Fibroblast of lung (primary cell): ENCODE data around the gene ABLIM3. TPM values are rescaled to one million over a fixed set of nuclear protein-coding genes. Genes with fewer than 3 reads are reported as not detected.
A peak's percentile ranks its signal among the peaks of the same experiment; 100 is the strongest.

Experiments
- DNase-seq, 2 donors: peaks; one replicate each; pipeline versions ENCODE4 v3.0.0 to v3.0.0-alpha.2; 2010; ENCODE audit warnings: low read depth in 2 of 2
- H2AFZ ChIP-seq: 2 replicates; pipeline ENCODE4 v1.5.1; 2012; ENCODE audit warnings: low read length, control low read depth, inconsistent platforms
- H3K27ac ChIP-seq: 2 replicates; pipeline ENCODE4 v1.5.1; 2011; ENCODE audit warnings: low read length, control low read depth; ENCODE audit not compliant: insufficient read depth
- H3K27me3 ChIP-seq: 2 replicates; pipeline ENCODE4 v1.5.1; 2011; ENCODE audit warnings: mild to moderate bottlenecking, low read length; ENCODE audit not compliant: control insufficient read depth, insufficient read depth
- H3K36me3 ChIP-seq: 2 replicates; pipeline ENCODE4 v1.5.1; 2011; ENCODE audit warnings: low read length; ENCODE audit not compliant: control insufficient read depth, insufficient read depth
- H3K4me1 ChIP-seq: 2 replicates; pipeline ENCODE4 v1.5.1; 2011; ENCODE audit warnings: low read length; ENCODE audit not compliant: control insufficient read depth, insufficient read depth; ENCODE audit errors: extremely low read depth
- H3K4me2 ChIP-seq: 2 replicates; pipeline ENCODE4 v1.5.1; 2011; ENCODE audit warnings: low read length, control low read depth; ENCODE audit not compliant: insufficient read depth; ENCODE audit errors: extremely low read depth
- H3K4me3 ChIP-seq, 4 experiments: fragments of 200-600 bp in 1 of 4; sonication (generic) in 1 of 4; replicated peaks in 1 of 4; 2 replicates each; pipeline ENCODE4 v1.5.1; 2011 to 2016; ENCODE audit warnings: low read length in 4 of 4, low read depth in 3 of 4, mild to moderate bottlenecking in 3 of 4, control low read depth in 2 of 4, inconsistent platforms in 1 of 4, mixed read lengths in 1 of 4; ENCODE audit not compliant: insufficient read depth in 1 of 4; ENCODE audit errors: control extremely low read depth in 1 of 4
- H3K79me2 ChIP-seq: 2 replicates; pipeline ENCODE4 v1.5.1; 2012; ENCODE audit warnings: mild to moderate bottlenecking, low read length, inconsistent platforms; ENCODE audit not compliant: control insufficient read depth, insufficient read depth
- H3K9ac ChIP-seq: 2 replicates; pipeline ENCODE4 v1.5.1; 2011; ENCODE audit warnings: mild to moderate bottlenecking, low read length, control low read depth; ENCODE audit not compliant: insufficient read depth
- H3K9me3 ChIP-seq: 2 replicates; pipeline ENCODE4 v1.5.1; 2012; ENCODE audit warnings: low read depth, low read length; ENCODE audit not compliant: control insufficient read depth, insufficient read depth
- H4K20me1 ChIP-seq: 2 replicates; pipeline ENCODE4 v1.5.1; 2011; ENCODE audit warnings: low read length; ENCODE audit not compliant: control insufficient read depth, insufficient read depth; ENCODE audit errors: extremely low read depth
- CTCF ChIP-seq, 2 donors: IDR thresholded peaks in 1 of 2; conservative IDR thresholded peaks in 1 of 2; 1 replicate in 1 of 2; 2 replicates in 1 of 2; pipeline ENCODE4 v1.5.1; 2011 to 2012; ENCODE audit warnings: low read length in 2 of 2, control low read depth in 1 of 2, inconsistent platforms in 1 of 2, low read depth in 1 of 2, mild to moderate bottlenecking in 1 of 2
- EZH2 ChIP-seq: IDR thresholded peaks from 2 replicates; pipeline ENCODE4 v1.5.1; 2012; ENCODE audit warnings: low read length, control low read depth, mild to moderate bottlenecking; ENCODE audit errors: missing control alignments
- polyA plus RNA-seq, 2 donors: library from polyadenylated mRNA; depleted of rRNA in 1 of 2; stranded (reverse) in 1 of 2; unstranded in 1 of 2; fragments of >200 nt; gene quantifications; 2 replicates each; pipeline ENCODE4 v1.2.1, GENCODE V29; 2011 to 2012; ENCODE audit warnings: missing spikeins in 1 of 2
- total RNA-seq: library from RNA; depleted of rRNA; stranded (reverse); fragments of >200 nt; gene quantifications from 2 replicates; pipeline ENCODE4 v1.2.1, GENCODE V29; 2014

The ABLIM3 gene
- total and polyA plus RNA-seq, 2 donors (not counting 1 experiment from before 2014, with no cell fraction given), result 48.1 to 49.9 TPM

- Histone ChIP-seq H4K20me1 (no peaks in the 10 kb centered on the region), H3K36me3 (no peaks in the 10 kb centered on the region), H2AFZ (no peak overlapping the region), H3K9me3 (no peaks in the 10 kb centered on the region), H3K9ac (no peak overlapping the region), H3K4me1 (peaks cover under 1% of the 10 kb centered on the region), H3K27me3 (no peaks in the 10 kb centered on the region), H3K4me3 (peak overlapping the region; percentile 22 to 99 (median 50)), H3K4me2 (peak overlapping the region; percentile 44), H3K79me2 (peaks cover 74% of the 10 kb centered on the region), H3K27ac (peak overlapping the region; percentile 88)
- no peak for DNase-seq
- no peak for TF ChIP-seq CTCF (conservative IDR thresholded peaks at IDR 0.05 in 1 of 2, IDR thresholded peaks at IDR 0.05 in 1 of 2; ENCODE audit: low read depth in 1 of 2, low read length in 2 of 2)
- no peak for TF ChIP-seq EZH2
Observed at GRCh38 chr5:149144637-149145036, 3.3 kb downstream of the ABLIM3 start.

GRCh38 chr5:149145138-149145537 lies 3.8 kb downstream of the ABLIM3 start:
- Histone ChIP-seq H3K4me3 (peak overlapping the region in 2 of 4 experiments; percentile 77 to 99), H3K9ac (no peak overlapping the region), H3K27me3 (no peaks in the 10 kb centered on the region), H3K36me3 (no peaks in the 10 kb centered on the region), H3K9me3 (no peaks in the 10 kb centered on the region), H3K79me2 (peaks cover 79% of the 10 kb centered on the region), H2AFZ (no peak overlapping the region), H3K4me2 (no peak overlapping the region), H4K20me1 (no peaks in the 10 kb centered on the region), H3K27ac (no peak overlapping the region), H3K4me1 (peaks cover 5% of the 10 kb centered on the region)
- TF ChIP-seq EZH2 (no peak), CTCF (conservative IDR thresholded peaks at IDR 0.05 in 1 of 2, IDR thresholded peaks at IDR 0.05 in 1 of 2; ENCODE audit: low read depth in 1 of 2, low read length in 2 of 2) (no peak)
- no peak for DNase-seq

- Histone ChIP-seq H3K79me2 (peaks cover 93% of the 10 kb centered on the region), H3K27ac (no peak overlapping the region)
Observed at GRCh38 chr5:149147676-149148075, 6.4 kb downstream of the ABLIM3 start.

More at GRCh38 chr5:149147676-149148075, 6.4 kb downstream of the ABLIM3 start:
- Histone ChIP-seq H3K9me3 (no peaks in the 10 kb centered on the region), H3K4me2 (no peak overlapping the region), H3K27me3 (no peaks in the 10 kb centered on the region), H3K4me1 (peaks cover 19% of the 10 kb centered on the region), H3K36me3 (no peaks in the 10 kb centered on the region), H2AFZ (no peak overlapping the region), H3K9ac (no peak overlapping the region), H3K4me3 (no peak overlapping the region), H4K20me1 (no peaks in the 10 kb centered on the region)
- TF ChIP-seq EZH2, result no peak
- no peak for TF ChIP-seq CTCF (conservative IDR thresholded peaks at IDR 0.05 in 1 of 2, IDR thresholded peaks at IDR 0.05 in 1 of 2; ENCODE audit: low read depth in 1 of 2, low read length in 2 of 2)
- DNase-seq, result no peak
